ENCODE results near the gene E2F3.

DNA sequence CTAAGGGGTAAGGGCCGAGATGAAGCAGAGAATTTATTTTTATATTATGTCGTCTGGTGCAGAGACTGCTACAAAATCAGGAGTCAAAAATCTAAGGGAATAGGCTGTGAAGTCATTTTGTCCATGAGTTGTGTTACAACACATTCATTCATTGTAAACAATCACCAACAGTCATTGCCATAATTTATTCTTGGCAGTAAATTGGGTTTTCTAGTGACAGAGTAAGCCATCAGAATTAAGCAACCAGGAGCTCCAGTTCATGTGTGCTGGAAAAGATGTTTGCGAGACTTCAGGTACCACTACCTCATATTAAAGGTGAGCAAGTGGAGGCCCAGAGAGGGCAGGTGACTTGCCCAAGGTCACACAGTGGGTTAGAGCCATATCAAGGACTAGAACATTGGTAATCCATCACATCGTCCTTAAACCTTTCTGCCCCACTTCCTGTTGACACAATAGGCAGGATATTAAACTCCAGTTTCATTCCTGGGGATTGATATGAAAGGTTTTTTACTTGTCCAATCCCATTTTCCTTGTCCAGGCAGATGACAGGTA is 46.0 kb downstream of the E2F3 start:
- no peak for TF ChIP-seq POLR2A (IDR thresholded peaks at IDR 0.05)
- TF ChIP-seq, protein P1, sequence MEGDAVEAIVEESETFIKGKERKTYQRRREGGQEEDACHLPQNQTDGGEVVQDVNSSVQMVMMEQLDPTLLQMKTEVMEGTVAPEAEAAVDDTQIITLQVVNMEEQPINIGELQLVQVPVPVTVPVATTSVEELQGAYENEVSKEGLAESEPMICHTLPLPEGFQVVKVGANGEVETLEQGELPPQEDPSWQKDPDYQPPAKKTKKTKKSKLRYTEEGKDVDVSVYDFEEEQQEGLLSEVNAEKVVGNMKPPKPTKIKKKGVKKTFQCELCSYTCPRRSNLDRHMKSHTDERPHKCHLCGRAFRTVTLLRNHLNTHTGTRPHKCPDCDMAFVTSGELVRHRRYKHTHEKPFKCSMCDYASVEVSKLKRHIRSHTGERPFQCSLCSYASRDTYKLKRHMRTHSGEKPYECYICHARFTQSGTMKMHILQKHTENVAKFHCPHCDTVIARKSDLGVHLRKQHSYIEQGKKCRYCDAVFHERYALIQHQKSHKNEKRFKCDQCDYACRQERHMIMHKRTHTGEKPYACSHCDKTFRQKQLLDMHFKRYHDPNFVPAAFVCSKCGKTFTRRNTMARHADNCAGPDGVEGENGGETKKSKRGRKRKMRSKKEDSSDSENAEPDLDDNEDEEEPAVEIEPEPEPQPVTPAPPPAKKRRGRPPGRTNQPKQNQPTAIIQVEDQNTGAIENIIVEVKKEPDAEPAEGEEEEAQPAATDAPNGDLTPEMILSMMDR (IDR thresholded peaks at IDR 0.05), result no peak

Measured in upper lobe of left lung (tissue), 4 donors.